ENCODE results near the gene PTPRN2.
"Not testable (repeated sequence)": the region's sequence is repeated elsewhere in the genome, so short reads cannot be mapped to it uniquely, and the experiment has no call there.

Gene PTPRN2

GRCh38 chr7:158385496-158386354, 201.9 kb downstream of the PTPRN2 start:
- DNase-seq (ENCODE audit: low spot score), result not testable (repeated sequence)

GRCh38 chr7:158384746-158385145, 202.9 kb downstream of the PTPRN2 start:
- DNase-seq (ENCODE audit: low spot score), result no peak

- DNase-seq (ENCODE audit: low spot score), result no peak
These were observed 204.0 kb downstream of the PTPRN2 start for GRCh38 chr7:158383665-158384064.

GRCh38 chr7:158382363-158383254, 205.0 kb downstream of the PTPRN2 start:
- DNase-seq (ENCODE audit: low spot score), result no peak

- DNase-seq (ENCODE audit: low spot score), result no peak
These were observed 205.7 kb downstream of the PTPRN2 start for GRCh38 chr7:158381956-158382355.

GRCh38 chr7:158378978-158379377, 208.6 kb downstream of the PTPRN2 start:
- no peak for DNase-seq (ENCODE audit: low spot score)

- DNase-seq (ENCODE audit: low spot score), result no peak
These were observed 209.6 kb downstream of the PTPRN2 start for GRCh38 chr7:158377800-158378623.

GRCh38 chr7:158376839-158377186, 210.8 kb downstream of the PTPRN2 start:
- DNase-seq (ENCODE audit: low spot score), result not testable (repeated sequence)

- not testable (repeated sequence) for DNase-seq (ENCODE audit: low spot score)
These were observed 211.3 kb downstream of the PTPRN2 start for GRCh38 chr7:158376146-158376838.

GRCh38 chr7:158375034-158375433, 212.6 kb downstream of the PTPRN2 start:
- no peak for DNase-seq (ENCODE audit: low spot score)

- no peak for DNase-seq (ENCODE audit: low spot score)
These were observed 213.0 kb downstream of the PTPRN2 start for GRCh38 chr7:158374586-158374985.

- DNase-seq (ENCODE audit: low spot score), result no peak
These were observed 213.5 kb downstream of the PTPRN2 start for GRCh38 chr7:158374146-158374545.

GRCh38 chr7:158373476-158374133, 214.0 kb downstream of the PTPRN2 start:
- DNase-seq (ENCODE audit: low spot score), result no peak

- no peak for DNase-seq (ENCODE audit: low spot score)
These were observed 215.0 kb downstream of the PTPRN2 start for GRCh38 chr7:158372400-158373342.

- no peak for DNase-seq (ENCODE audit: low spot score)
These were observed 215.8 kb downstream of the PTPRN2 start for GRCh38 chr7:158371856-158372255.

- DNase-seq (ENCODE audit: low spot score), result no peak
These were observed 217.8 kb downstream of the PTPRN2 start for GRCh38 chr7:158369866-158370265.

- DNase-seq (ENCODE audit: low spot score), result no peak
These were observed 218.3 kb downstream of the PTPRN2 start for GRCh38 chr7:158369290-158369689.

- no peak for DNase-seq (ENCODE audit: low spot score)
These were observed 219.2 kb downstream of the PTPRN2 start for GRCh38 chr7:158368449-158368848.

GRCh38 chr7:158367634-158367982, 220.0 kb downstream of the PTPRN2 start:
- no peak for DNase-seq (ENCODE audit: low spot score)
